Astrocyte of the spinal cord (primary cell): ENCODE measurements around the gene ATXN2.

ENCODE experiments used
- DNase-seq: peaks from one replicate; pipeline ENCODE4 v3.0.0; 2011; ENCODE audit warnings: low read depth, low spot score
- H3K4me3 ChIP-seq: 2 replicates; pipeline ENCODE4 v1.5.1; 2011; ENCODE audit warnings: low read depth, mild to moderate bottlenecking, low read length, moderate library complexity
- in situ Hi-C: cut with HindIII; loops from 2 replicates; pipeline ENCODE4 v1.10.0; 2017; ENCODE audit warnings: low sequenced_read_pairs
- TF ChIP-seq, protein P1 (sequence below): IDR thresholded peaks from 2 replicates; pipeline ENCODE4 v1.5.1; 2012; ENCODE audit warnings: low read depth, mild to moderate bottlenecking, low read length, inconsistent platforms

Gene ATXN2

DNA sequence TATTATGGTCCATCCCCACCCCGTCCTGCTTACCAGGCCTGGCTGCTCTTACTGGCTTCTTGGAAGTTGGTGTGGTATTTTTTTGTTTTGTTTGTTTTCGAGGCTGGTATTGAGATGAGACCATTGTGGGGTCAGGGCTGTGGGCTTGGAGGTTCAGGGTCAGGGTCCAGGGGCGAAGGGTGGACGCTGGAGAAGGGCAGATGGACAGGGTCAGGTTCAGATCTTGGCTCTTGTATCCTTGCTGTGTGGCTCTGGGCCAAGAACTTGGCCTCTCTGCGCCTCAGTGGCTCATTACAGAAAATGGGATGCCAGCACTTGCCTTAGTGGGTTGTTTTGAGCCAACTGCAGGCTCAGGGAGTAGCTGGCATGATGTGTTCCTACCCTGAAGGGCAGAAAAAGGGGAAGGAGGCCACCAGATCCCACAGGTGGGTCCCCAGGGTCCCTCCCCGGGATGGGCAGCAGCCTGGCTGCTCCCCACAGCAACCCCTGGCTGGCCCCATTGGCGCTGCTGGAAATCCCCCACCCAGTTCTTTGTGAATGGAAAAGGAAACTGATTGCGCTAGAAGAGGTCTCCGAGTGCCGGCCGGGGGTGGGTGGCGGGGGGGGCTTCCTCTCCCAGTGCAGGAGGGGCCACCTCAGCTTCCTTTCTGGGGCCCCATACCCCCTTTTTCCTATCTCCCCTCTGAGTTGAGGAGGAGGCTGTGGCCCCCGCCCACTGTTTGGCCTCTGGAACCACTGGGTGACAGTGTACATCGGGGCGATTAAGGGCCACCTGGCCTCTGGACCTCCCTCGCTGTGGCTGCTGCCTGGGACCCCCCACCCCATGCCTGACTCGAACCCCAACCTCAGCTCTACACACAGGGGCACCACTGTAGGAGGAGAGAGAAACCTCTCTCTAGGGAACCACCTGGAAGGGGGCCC, 168.4 kb downstream of the ATXN2 start:
- TF ChIP-seq, protein P1, sequence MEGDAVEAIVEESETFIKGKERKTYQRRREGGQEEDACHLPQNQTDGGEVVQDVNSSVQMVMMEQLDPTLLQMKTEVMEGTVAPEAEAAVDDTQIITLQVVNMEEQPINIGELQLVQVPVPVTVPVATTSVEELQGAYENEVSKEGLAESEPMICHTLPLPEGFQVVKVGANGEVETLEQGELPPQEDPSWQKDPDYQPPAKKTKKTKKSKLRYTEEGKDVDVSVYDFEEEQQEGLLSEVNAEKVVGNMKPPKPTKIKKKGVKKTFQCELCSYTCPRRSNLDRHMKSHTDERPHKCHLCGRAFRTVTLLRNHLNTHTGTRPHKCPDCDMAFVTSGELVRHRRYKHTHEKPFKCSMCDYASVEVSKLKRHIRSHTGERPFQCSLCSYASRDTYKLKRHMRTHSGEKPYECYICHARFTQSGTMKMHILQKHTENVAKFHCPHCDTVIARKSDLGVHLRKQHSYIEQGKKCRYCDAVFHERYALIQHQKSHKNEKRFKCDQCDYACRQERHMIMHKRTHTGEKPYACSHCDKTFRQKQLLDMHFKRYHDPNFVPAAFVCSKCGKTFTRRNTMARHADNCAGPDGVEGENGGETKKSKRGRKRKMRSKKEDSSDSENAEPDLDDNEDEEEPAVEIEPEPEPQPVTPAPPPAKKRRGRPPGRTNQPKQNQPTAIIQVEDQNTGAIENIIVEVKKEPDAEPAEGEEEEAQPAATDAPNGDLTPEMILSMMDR, result no peak
- H3K4me3 ChIP-seq, result no peak overlapping the region
- in situ Hi-C loops, result no loop called here
- DNase-seq, result no peak

DNA sequence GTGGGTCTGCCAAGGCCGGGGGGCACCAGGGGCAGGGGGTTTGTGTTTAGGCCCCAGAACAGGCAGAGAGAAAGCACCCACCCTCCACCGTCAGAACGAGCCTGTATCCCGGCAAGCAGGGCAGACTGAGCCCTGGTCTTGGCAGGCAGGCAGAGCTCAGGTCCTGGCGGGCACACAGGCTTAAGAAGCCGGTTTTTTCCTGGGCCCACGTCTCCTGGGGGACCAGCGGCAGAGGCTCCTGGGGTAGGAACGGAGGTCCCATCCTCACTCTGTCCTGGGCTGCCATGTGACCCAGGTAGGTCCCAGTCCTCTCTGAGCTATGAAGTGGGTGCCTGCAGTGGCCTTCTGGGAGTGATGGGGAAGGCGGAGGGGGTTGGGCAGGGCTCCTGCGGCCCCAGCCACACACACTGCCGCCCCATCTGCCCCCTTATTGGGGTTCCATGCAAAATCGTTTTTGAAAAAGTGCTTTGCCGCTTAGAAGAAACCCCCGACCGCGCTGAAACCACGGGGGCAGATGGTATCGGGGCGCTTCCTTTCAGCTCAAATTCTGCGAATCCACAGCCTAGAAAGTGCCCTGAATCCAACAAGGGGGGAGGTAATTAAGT, 169.2 kb downstream of the ATXN2 start:
- TF ChIP-seq, protein P1, result no peak
- H3K4me3 ChIP-seq, result no peak overlapping the region
- no peak for DNase-seq
- in situ Hi-C loops, result no loop called here

DNA sequence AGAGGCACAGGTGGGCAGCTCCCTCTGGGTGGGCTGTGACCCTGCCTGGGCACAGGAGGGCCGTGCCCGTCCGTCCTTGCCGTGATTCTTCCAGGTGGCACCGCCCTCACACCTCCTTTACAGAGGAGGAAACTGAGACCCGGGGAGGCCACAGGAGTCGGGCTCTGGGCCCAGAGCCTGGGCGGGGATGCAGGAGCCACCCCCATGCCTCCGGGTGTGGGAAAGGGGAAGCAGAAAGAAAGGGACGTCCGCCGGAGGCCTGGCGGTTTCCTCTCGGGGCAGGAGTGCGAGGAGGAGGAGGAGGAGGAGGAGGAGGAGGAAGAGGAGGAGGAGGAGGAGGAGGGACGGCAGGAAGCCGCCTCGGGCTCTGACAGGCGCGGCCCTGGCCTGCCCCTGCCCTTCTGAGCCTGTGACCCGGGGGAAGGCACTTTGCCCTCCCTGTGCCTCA, 170.4 kb downstream of the ATXN2 start:
- in situ Hi-C loops, result no loop called here
- TF ChIP-seq, protein P1, result no peak
- no peak overlapping the region for H3K4me3 ChIP-seq
- DNase-seq, result no peak

- in situ Hi-C loops, result no loop called here
- no peak overlapping the region for H3K4me3 ChIP-seq
- TF ChIP-seq, protein P1, result no peak
- DNase-seq, result no peak
These were observed 170.9 kb downstream of the ATXN2 start for GRCh38 chr12:111428081-111428727.

GRCh38 chr12:111427417-111428074, 171.6 kb downstream of the ATXN2 start:
- TF ChIP-seq, protein P1, result no peak
- DNase-seq, result no peak
- in situ Hi-C loops, result no loop called here
- no peak overlapping the region for H3K4me3 ChIP-seq
